Uterus (tissue), 2 donors: ENCODE measurements around the gene TRABD.

Experiments used
- CTCF ChIP-seq, 4 experiments: fragments of 200-600 bp in 2 of 4; fragments of 450-650 bp in 2 of 4; sonication (generic) in 2 of 4; IDR thresholded peaks; one replicate each; pipeline ENCODE4 v1.5.1; 2016 to 2019; ENCODE audit warnings: antibody characterized with exemption in 4 of 4, mild to moderate bottlenecking in 2 of 4, moderate library complexity in 1 of 4
- POLR2A ChIP-seq, 2 donors: fragments of 450-650 bp; IDR thresholded peaks; one replicate each; pipeline ENCODE4 v1.6.1; 2016; ENCODE audit warnings: antibody characterized with exemption in 2 of 2, mild to moderate bottlenecking in 1 of 2, moderate library complexity in 1 of 2

- TF ChIP-seq CTCF (IDR thresholded peaks at IDR 0.05) (no peak), POLR2A (IDR thresholded peaks at IDR 0.05) (no peak)
These were observed 42.0 kb downstream of the TRABD start for GRCh38 chr22:50227579-50228215.
